HepG2 (cell line): ENCODE data around the gene CLMP. TPM values are rescaled to one million over a fixed set of nuclear protein-coding genes. Genes with fewer than 3 reads are reported as not detected.
"Not testable (repeated sequence)": the region's sequence is repeated elsewhere in the genome, so short reads cannot be mapped to it uniquely, and the experiment has no call there.

ENCODE experiments used
- ATAC-seq: fragments of 200-7000 bp; cut with Tn5 transposase; 3 replicates; pipeline ENCODE4 v1.9.1; 2020; ENCODE audit warnings: mild to moderate bottlenecking, moderate library complexity
- BruUV-seq: library from RNA; stranded (reverse); fragments of 400-500 nt; replicated peaks from 2 replicates; lab custom pipeline; 2021; lab: Mats Ljungman, UMichigan
- CTCF ChIA-PET: fragments of 300-600 bp; formaldehyde crosslinking; extraction: SDS; loops from one replicate; lab custom pipeline; 2021; ENCODE audit warnings: low total read pairs, inconsistent platforms, low intra/inter-chr PET ratio; lab: Yijun Ruan, JAX
- POLR2A ChIA-PET: fragments of 350-600 bp; sonication (Branson Sonifier 250); formaldehyde crosslinking; loops from one replicate; lab custom pipeline; 2020; ENCODE audit warnings: antibody characterized with exemption, inconsistent platforms; lab: Yijun Ruan, JAX
- DNase-seq: peaks from one replicate; pipeline ENCODE4 v3.0.0-alpha.2; 2015; ENCODE audit warnings: low spot score
- FAIRE-seq: peaks from 3 replicates; lab custom pipeline; 2011; peaks lifted over from hg19 to GRCh38; lab: Jason Lieb, UNC
- H2AFZ ChIP-seq: one replicate; pipeline ENCODE4 v1.6.1; 2011; ENCODE audit warnings: low read length, inconsistent platforms
- H3K27ac ChIP-seq: fragments of 300-600 bp; 3 replicates; pipeline ENCODE4 v1.8.0; 2011; ENCODE audit warnings: mixed run types, mild to moderate bottlenecking, mixed read lengths, low read length, inconsistent platforms; ENCODE audit not compliant: insufficient read depth; ENCODE audit errors: extremely low read length
- H3K27me3 ChIP-seq, 2 experiments: fragments of 200-600 bp in 1 of 2; 2 replicates in 1 of 2; 3 replicates in 1 of 2; pipeline versions ENCODE4 v1.6.0 to v1.8.0; 2011; ENCODE audit warnings: low read length in 2 of 2, mild to moderate bottlenecking in 2 of 2, moderate library complexity in 2 of 2, inconsistent platforms in 1 of 2; ENCODE audit not compliant: insufficient read depth in 2 of 2, control insufficient read depth in 1 of 2
- H3K36me3 ChIP-seq, 2 experiments: fragments of 200-600 bp in 1 of 2; replicated peaks in 1 of 2; 2 replicates in 1 of 2; 3 replicates in 1 of 2; pipeline versions ENCODE4 v1.5.1 to v1.8.0; 2011; ENCODE audit warnings: low read length in 2 of 2, inconsistent platforms in 1 of 2; ENCODE audit not compliant: insufficient read depth in 2 of 2, control insufficient read depth in 1 of 2
- H3K4me1 ChIP-seq: 2 replicates; pipeline ENCODE4 v1.5.1; 2012; ENCODE audit warnings: low read length, inconsistent platforms; ENCODE audit not compliant: insufficient read depth
- H3K4me2 ChIP-seq: 2 replicates; pipeline ENCODE4 v1.6.0; 2011; ENCODE audit warnings: low read depth, low read length, inconsistent platforms
- H3K4me3 ChIP-seq, 3 experiments: fragments of 200-600 bp in 1 of 3; sonication (generic), shearing (Covaris generic) in 1 of 3; replicated peaks in 1 of 3; 2 replicates each; pipeline ENCODE4 v1.5.1; 2011 to 2016; ENCODE audit warnings: low read length in 3 of 3, inconsistent platforms in 2 of 3, low read depth in 2 of 3, mild to moderate bottlenecking in 2 of 3, control low read depth in 1 of 3, mixed read lengths in 1 of 3; ENCODE audit not compliant: insufficient read depth in 1 of 3
- H3K79me2 ChIP-seq: one replicate; pipeline ENCODE4 v1.6.1; 2011; ENCODE audit warnings: low read length, inconsistent platforms; ENCODE audit not compliant: insufficient read depth
- H3K9ac ChIP-seq: 2 replicates; pipeline ENCODE4 v1.6.0; 2011; ENCODE audit warnings: mild to moderate bottlenecking, low read depth, low read length, inconsistent platforms; ENCODE audit not compliant: insufficient read depth
- H3K9me3 ChIP-seq: 2 replicates; pipeline ENCODE4 v1.5.1; 2012; ENCODE audit warnings: mild to moderate bottlenecking, low read length
- H4K20me1 ChIP-seq: 2 replicates; pipeline ENCODE4 v1.6.0; 2011; ENCODE audit warnings: inconsistent platforms, mild to moderate bottlenecking, low read length, moderate library complexity; ENCODE audit not compliant: insufficient read depth
- SP5 ChIP-seq: IDR thresholded peaks from 2 replicates; pipeline ENCODE4 v1.6.1; 2016; ENCODE audit warnings: low read depth, borderline replicate concordance
- ZNF543 ChIP-seq: sonication (generic); formaldehyde crosslinking; IDR thresholded peaks from 2 replicates; pipeline ENCODE4 v1.4.0; 2020; ENCODE audit warnings: mild to moderate bottlenecking, missing genetic modification reagents
- WGBS: methylation state at CpG from one replicate; pipeline ENCODE4 v1.1.6; 2017; ENCODE audit warnings: low lambda C conversion rate; 5-methylcytosine and 5-hydroxymethylcytosine counted together
- in situ Hi-C: cut with HindIII; loops from 2 replicates; pipeline ENCODE4 v1.10.0; 2017; ENCODE audit warnings: low pct_unique_long_range_greater_than_20kb; ENCODE audit not compliant: extremely low pct_ligation_motif_present
- intact Hi-C: fragments of 100-400 bp; cut with micrococcal nuclease; formaldehyde crosslinking; loops from one replicate; pipeline ENCODE4 v1.10.0; 2022; ENCODE audit not compliant: unreplicated experiment
- polyA plus RNA-seq, 8 experiments: library from polyadenylated mRNA; depleted of rRNA in 3 of 8; stranded (reverse) in 7 of 8; unstranded in 1 of 8; fragments of >200 nt; fragmentation: Illumina TruSeq in 4 of 8; extraction: Trizol in 4 of 8; gene quantifications; 2 replicates each; pipeline versions ENCODE4 v1.2.1 to v1.2.3, GENCODE V29; 2011 to 2016; ENCODE audit warnings: low read depth in 4 of 8, missing spikeins in 1 of 8, mixed read lengths in 1 of 8; ENCODE audit not compliant: insufficient read depth in 1 of 8
- total RNA-seq, 5 experiments: library from RNA; depleted of rRNA; stranded (reverse); fragments of >200 nt; fragmentation: Illumina TruSeq; extraction: Trizol; gene quantifications; 2 replicates each; pipeline ENCODE4 v1.2.3, GENCODE V29; 2016; ENCODE audit warnings: low read depth in 1 of 5
- TF ChIP-seq, protein P1 (sequence below), 2 experiments: sonication (generic) in 1 of 2; formaldehyde crosslinking in 1 of 2; IDR thresholded peaks; 2 replicates each; pipeline versions ENCODE4 v1.5.1 to v1.6.1; 2011 to 2020; ENCODE audit warnings: borderline replicate concordance in 1 of 2, low read depth in 1 of 2, low read length in 1 of 2, mild to moderate bottlenecking in 1 of 2, missing genetic modification reagents in 1 of 2, moderate library complexity in 1 of 2

CLMP gene
- total and polyA plus RNA-seq, 2 of the 13 experiments (the other 11 are each of a cell fraction or from before 2014, with no cell fraction given): not detected

DNA sequence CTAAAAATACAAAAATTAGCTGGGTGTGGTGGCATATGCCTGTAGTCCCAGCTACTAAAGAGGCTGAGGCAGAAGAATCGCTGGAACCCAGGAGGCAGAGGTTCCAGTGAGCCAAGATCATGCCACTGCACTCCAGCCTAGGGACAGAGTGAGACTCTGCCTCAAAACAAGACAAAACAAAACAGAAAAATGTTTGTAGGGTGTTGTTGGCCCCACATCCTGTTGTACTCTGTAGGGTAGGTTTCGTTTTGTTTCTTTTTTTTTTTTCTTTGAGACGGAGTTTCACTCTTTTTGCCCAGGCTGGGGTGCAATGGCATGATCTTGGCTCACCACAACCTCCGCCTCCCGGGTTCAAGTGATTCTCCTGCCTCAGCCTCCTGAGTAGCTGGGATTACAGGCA is 107.4 kb downstream of the CLMP start:
- WGBS: 49% methylated on average over 5 of the region's 5 CpGs
- H2AFZ ChIP-seq, DNase-seq, intact Hi-C loops, FAIRE-seq, POLR2A ChIA-PET, H4K20me1 ChIP-seq, H3K36me3 ChIP-seq, CTCF ChIA-PET, H3K4me2 ChIP-seq, H3K27me3 ChIP-seq, H3K4me3 ChIP-seq, ATAC-seq, H3K79me2 ChIP-seq, in situ Hi-C loops, BruUV-seq, H3K9ac ChIP-seq, H3K27ac ChIP-seq, H3K4me1 ChIP-seq, H3K9me3 ChIP-seq: not testable (repeated sequence)

DNA sequence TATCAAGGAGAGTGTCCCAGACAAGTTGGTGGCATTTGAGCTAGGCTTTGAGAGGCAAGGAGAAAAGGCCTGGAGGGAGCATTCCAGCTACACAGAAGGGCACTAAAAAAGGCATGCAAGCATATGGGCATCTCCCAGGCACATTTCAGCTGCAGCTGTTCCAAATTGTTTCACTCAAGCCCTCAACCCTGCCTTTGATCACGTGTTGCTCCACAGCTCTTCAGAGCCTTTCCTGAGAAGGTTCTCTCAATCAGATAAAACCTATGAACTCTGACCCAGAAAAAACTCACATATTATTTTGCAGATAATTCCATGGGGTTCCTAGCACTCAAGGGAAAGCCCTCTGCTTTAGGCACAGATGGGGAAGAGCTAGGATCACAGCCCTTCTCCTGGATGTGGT is 108.7 kb downstream of the CLMP start:
- intact Hi-C loops: no loop called here
- BruUV-seq: no TSS peak
- TF ChIP-seq, protein P1, sequence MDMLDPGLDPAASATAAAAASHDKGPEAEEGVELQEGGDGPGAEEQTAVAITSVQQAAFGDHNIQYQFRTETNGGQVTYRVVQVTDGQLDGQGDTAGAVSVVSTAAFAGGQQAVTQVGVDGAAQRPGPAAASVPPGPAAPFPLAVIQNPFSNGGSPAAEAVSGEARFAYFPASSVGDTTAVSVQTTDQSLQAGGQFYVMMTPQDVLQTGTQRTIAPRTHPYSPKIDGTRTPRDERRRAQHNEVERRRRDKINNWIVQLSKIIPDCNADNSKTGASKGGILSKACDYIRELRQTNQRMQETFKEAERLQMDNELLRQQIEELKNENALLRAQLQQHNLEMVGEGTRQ (IDR thresholded peaks at IDR 0.05; ENCODE audit: low read depth, low read length): peak; percentile 31; the same call in 1 of the 2 replicates
- TF ChIP-seq, protein P1 (CRISPR knock-in tag; IDR thresholded peaks at IDR 0.05; ENCODE audit: borderline replicate concordance): no peak
- no peak for TF ChIP-seq SP5 (CRISPR knock-in tag)
- TF ChIP-seq ZNF543 (CRISPR knock-in tag): no peak
- Histone ChIP-seq H3K4me2 (no peak overlapping the region), H3K4me3 (no peak overlapping the region), H3K9me3 (no peaks in the 10 kb centered on the region), H3K27ac (no peak overlapping the region), H3K27me3 (no peaks in the 10 kb centered on the region), H3K79me2 (no peaks in the 10 kb centered on the region), H3K4me1 (peaks cover 7% of the 10 kb centered on the region; the same call in 1 of the 2 replicates), H3K36me3 (no peaks in the 10 kb centered on the region), H4K20me1 (no peaks in the 10 kb centered on the region), H3K9ac (no peak overlapping the region), H2AFZ (no peak overlapping the region)
- POLR2A ChIA-PET: interaction anchor here (5.3 kb wide), 1 partner anchor 24 kb away, joined by 20 read pairs; the partner anchor contains the start of gene HSPA8
- no peak for ATAC-seq
- in situ Hi-C loops: no loop called here
- CTCF ChIA-PET: no interaction called here
- DNase-seq: no peak
- 9% methylated on average over 1 of the region's 1 CpG for WGBS
- FAIRE-seq: no peak
